OCI-LY1 (cell line): ENCODE data around the gene DOLPP1.

Experiments used
- H2AFZ ChIP-seq: fragments of 200-600 bp; sonication (generic), shearing (Covaris generic); 2 replicates; pipeline ENCODE4 v1.6.0; 2014; ENCODE audit warnings: antibody characterized with exemption, mild to moderate bottlenecking, low read length
- H3F3A ChIP-seq: fragments of 200-600 bp; sonication (generic), shearing (Covaris generic); 2 replicates; pipeline ENCODE4 v1.6.0; 2014; ENCODE audit warnings: mild to moderate bottlenecking, antibody characterized with exemption, low read length, moderate library complexity; ENCODE audit not compliant: insufficient read depth
- H3K27ac ChIP-seq: fragments of 200-600 bp; sonication (generic); 2 replicates; pipeline ENCODE4 v1.5.1; 2014; ENCODE audit warnings: low read length, mixed run types, mild to moderate bottlenecking, low read depth; ENCODE audit not compliant: poor library complexity, severe bottlenecking
- H3K27me3 ChIP-seq: fragments of 200-600 bp; sonication (generic); 2 replicates; pipeline ENCODE4 v1.6.0; 2014; ENCODE audit warnings: antibody characterized with exemption, mild to moderate bottlenecking, low read length, moderate library complexity; ENCODE audit not compliant: insufficient read depth
- H3K36me3 ChIP-seq: fragments of 200-600 bp; sonication (generic); 2 replicates; pipeline ENCODE4 v1.6.1; 2014; ENCODE audit warnings: mild to moderate bottlenecking, antibody characterized with exemption, low read length, moderate library complexity, mixed read lengths; ENCODE audit not compliant: insufficient read depth
- H3K4me1 ChIP-seq: fragments of 200-600 bp; sonication (generic); 2 replicates; pipeline ENCODE4 v1.5.1; 2014; ENCODE audit warnings: mild to moderate bottlenecking, low read length, moderate library complexity; ENCODE audit not compliant: insufficient read depth, severe bottlenecking
- H3K4me2 ChIP-seq: fragments of 200-600 bp; sonication (generic), shearing (Covaris generic); 2 replicates; pipeline ENCODE4 v1.6.1; 2014; ENCODE audit warnings: low read length
- H3K4me3 ChIP-seq: fragments of 200-600 bp; sonication (generic); 2 replicates; pipeline ENCODE4 v1.5.1; 2014; ENCODE audit warnings: low read length, low read depth, mild to moderate bottlenecking, mixed read lengths; ENCODE audit not compliant: poor library complexity, severe bottlenecking
- H3K79me2 ChIP-seq: fragments of 200-600 bp; shearing (Covaris generic); 2 replicates; pipeline ENCODE4 v1.6.1; 2016; ENCODE audit warnings: mixed run types, low read length, mixed read lengths; ENCODE audit not compliant: insufficient read depth
- H3K9ac ChIP-seq: fragments of 200-600 bp; sonication (generic), shearing (Covaris generic); 2 replicates; pipeline ENCODE4 v1.6.1; 2014; ENCODE audit warnings: mild to moderate bottlenecking, low read length, mixed read lengths
- H3K9me2 ChIP-seq: fragments of 200-600 bp; sonication (generic), shearing (Covaris generic); 2 replicates; pipeline ENCODE4 v1.6.1; 2014; ENCODE audit warnings: low read depth, mild to moderate bottlenecking, low read length, mixed read lengths
- H3K9me3 ChIP-seq: fragments of 200-600 bp; shearing (Covaris generic); 2 replicates; pipeline ENCODE4 v1.6.1; 2014; ENCODE audit warnings: low read length, mixed read lengths
- H4K20me1 ChIP-seq: fragments of 200-600 bp; sonication (generic), shearing (Covaris generic); 2 replicates; pipeline ENCODE4 v1.6.0; 2016; ENCODE audit warnings: mild to moderate bottlenecking, low read length; ENCODE audit not compliant: insufficient read depth
- EZH2 ChIP-seq: fragments of 200-600 bp; sonication (generic), shearing (Covaris generic); IDR thresholded peaks from 2 replicates; pipeline ENCODE4 v1.8.0; 2017; ENCODE audit warnings: borderline replicate concordance, mixed run types, mild to moderate bottlenecking, antibody characterized with exemption, low read length, moderate library complexity, mixed read lengths
- TF ChIP-seq, protein P1 (sequence below): fragments of 200-600 bp; sonication (generic), shearing (Covaris generic); IDR thresholded peaks from 2 replicates; pipeline ENCODE4 v1.5.1; 2017; ENCODE audit warnings: mild to moderate bottlenecking, antibody characterized with exemption, low read length, moderate library complexity, mixed read lengths

The DOLPP1 gene

DNA sequence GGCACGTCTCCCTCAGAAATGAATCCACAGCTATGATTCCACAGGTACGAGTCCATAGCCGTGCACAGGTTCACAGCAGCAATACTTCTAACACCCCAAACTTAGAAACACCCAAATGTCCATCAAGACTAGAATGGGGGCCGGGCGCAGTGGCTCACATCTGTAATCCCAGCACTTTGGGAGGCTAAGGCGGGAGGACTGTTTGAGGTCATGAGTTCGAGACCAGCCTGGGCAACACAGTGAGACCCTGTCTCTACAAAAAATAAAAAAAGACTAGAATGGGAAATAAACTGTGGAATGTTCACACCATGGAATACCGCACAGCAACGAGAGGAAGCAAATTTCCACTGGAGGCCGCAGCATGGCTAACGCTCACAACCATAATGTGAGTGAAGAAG is 4.3 kb upstream of the DOLPP1 start:
- H3K9ac ChIP-seq: no peak overlapping the region
- H3K9me2 ChIP-seq: no peaks in the 10 kb centered on the region
- 0 out of 2 replicates have a peak, but pooled peaks cover under 1% of the 10 kb centered on the region for H3K36me3 ChIP-seq
- no peak overlapping the region for H3K27ac ChIP-seq
- H3K4me3 ChIP-seq: no peak overlapping the region
- no peaks in the 10 kb centered on the region for H3F3A ChIP-seq
- H3K4me2 ChIP-seq: no peak overlapping the region
- TF ChIP-seq, protein P1, sequence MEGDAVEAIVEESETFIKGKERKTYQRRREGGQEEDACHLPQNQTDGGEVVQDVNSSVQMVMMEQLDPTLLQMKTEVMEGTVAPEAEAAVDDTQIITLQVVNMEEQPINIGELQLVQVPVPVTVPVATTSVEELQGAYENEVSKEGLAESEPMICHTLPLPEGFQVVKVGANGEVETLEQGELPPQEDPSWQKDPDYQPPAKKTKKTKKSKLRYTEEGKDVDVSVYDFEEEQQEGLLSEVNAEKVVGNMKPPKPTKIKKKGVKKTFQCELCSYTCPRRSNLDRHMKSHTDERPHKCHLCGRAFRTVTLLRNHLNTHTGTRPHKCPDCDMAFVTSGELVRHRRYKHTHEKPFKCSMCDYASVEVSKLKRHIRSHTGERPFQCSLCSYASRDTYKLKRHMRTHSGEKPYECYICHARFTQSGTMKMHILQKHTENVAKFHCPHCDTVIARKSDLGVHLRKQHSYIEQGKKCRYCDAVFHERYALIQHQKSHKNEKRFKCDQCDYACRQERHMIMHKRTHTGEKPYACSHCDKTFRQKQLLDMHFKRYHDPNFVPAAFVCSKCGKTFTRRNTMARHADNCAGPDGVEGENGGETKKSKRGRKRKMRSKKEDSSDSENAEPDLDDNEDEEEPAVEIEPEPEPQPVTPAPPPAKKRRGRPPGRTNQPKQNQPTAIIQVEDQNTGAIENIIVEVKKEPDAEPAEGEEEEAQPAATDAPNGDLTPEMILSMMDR: no peak
- TF ChIP-seq EZH2: no peak
- H3K79me2 ChIP-seq: peaks cover under 1% of the 10 kb centered on the region; the same call in 1 of the 2 replicates
- H3K9me3 ChIP-seq: no peaks in the 10 kb centered on the region
- H3K4me1 ChIP-seq: peaks cover 14% of the 10 kb centered on the region
- H4K20me1 ChIP-seq: no peaks in the 10 kb centered on the region
- no peaks in the 10 kb centered on the region for H3K27me3 ChIP-seq
- no peak overlapping the region for H2AFZ ChIP-seq

DNA sequence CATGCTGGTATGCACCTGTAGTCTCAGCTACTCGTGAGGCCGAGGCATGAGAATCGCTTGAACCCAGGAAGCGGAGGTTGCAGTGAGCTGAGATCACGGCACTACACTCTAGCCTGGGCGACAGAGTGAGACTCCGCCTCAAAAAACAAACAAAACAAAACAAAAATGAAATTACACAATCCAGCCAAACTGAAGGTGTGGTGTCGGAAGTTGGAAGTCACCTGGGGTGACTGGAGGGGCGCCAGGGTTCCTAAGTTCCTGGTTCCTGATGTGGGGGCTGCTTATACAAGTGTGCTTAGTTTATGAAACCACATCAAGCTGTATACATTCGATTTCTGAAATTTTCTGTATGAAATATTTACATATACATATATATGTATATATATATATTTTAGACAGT is 3.7 kb upstream of the DOLPP1 start:
- H3K9ac ChIP-seq: no peak overlapping the region
- H3K79me2 ChIP-seq: peaks cover 7% of the 10 kb centered on the region
- no peaks in the 10 kb centered on the region for H3K9me2 ChIP-seq
- H3K4me3 ChIP-seq: no peak overlapping the region
- H4K20me1 ChIP-seq: no peaks in the 10 kb centered on the region
- no peaks in the 10 kb centered on the region for H3K9me3 ChIP-seq
- no peaks in the 10 kb centered on the region for H3F3A ChIP-seq
- no peaks in the 10 kb centered on the region for H3K36me3 ChIP-seq
- no peak overlapping the region for H3K4me2 ChIP-seq
- H3K27ac ChIP-seq: no peak overlapping the region
- no peak overlapping the region for H2AFZ ChIP-seq
- peaks cover 20% of the 10 kb centered on the region for H3K4me1 ChIP-seq
- TF ChIP-seq, protein P1: no peak
- H3K27me3 ChIP-seq: no peaks in the 10 kb centered on the region

DNA sequence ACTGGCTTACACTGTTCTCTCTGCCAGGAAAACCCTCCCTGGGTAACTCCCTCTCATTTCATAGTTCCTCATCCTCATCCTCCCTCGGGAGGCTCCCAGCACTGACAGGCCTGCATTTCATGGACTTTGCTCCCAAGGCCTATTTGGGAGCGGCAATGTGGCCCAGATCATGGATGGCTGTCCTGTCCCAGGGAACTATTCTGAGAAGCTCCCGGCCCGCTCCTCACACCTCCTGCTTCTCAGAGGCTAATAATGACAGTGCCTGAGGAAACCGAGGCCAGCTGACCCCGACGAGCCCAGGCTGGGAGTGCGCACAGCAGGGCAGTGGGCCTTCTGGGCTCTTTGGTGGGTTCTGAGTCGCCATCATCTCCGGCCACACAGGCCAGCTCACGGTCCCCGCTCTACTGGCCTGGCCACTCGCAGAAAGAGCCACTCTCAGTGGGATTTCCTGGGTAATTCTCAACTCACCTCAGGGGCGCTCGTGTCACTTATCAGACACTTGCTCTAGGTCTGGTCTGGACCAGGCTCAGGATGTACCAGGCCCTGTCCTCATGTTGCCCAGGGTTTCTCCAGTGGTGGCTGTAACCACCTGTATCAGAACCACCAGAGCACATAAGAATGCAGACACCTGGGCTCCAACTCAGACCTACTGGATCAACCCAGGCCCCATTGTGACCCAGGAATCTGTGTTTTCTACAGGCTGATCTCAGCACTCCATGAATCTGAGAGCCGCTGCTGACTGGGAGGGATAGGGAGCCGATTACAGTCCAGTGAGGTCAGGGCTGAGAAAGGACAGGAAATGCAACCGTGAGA is 2.0 kb upstream of the DOLPP1 start:
- no peaks in the 10 kb centered on the region for H3K27me3 ChIP-seq
- no peaks in the 10 kb centered on the region for H3K9me3 ChIP-seq
- no peaks in the 10 kb centered on the region for H3K36me3 ChIP-seq
- TF ChIP-seq EZH2: no peak
- TF ChIP-seq, protein P1: no peak
- H3K79me2 ChIP-seq: peaks cover 8% of the 10 kb centered on the region
- peaks cover 27% of the 10 kb centered on the region for H3K4me1 ChIP-seq
- H3K27ac ChIP-seq: no peak overlapping the region
- H3F3A ChIP-seq: no peaks in the 10 kb centered on the region
- H2AFZ ChIP-seq: no peak overlapping the region
- no peak overlapping the region for H3K4me3 ChIP-seq
- peak overlapping the region; percentile 96; the same call in 1 of the 2 replicates for H3K4me2 ChIP-seq
- no peak overlapping the region for H3K9ac ChIP-seq
- H3K9me2 ChIP-seq: no peaks in the 10 kb centered on the region
- H4K20me1 ChIP-seq: no peaks in the 10 kb centered on the region
